SK-N-SH (cell line): ENCODE results near the gene MTUS2. TPM values are rescaled to one million over a fixed set of nuclear protein-coding genes. Genes with fewer than 3 reads are reported as not detected.
A peak's percentile ranks its signal among the peaks of the same experiment; 100 is the strongest.

Experiments
- CTCF ChIA-PET: fragments of 300-600, 350-600 bp; formaldehyde crosslinking; extraction: SDS; loops from one replicate; lab custom pipeline; 2021; lab: Yijun Ruan, JAX
- POLR2A ChIA-PET: fragments of 350-600 bp; sonication (Branson Sonifier 250); formaldehyde crosslinking; extraction: SDS; loops from one replicate; lab custom pipeline; 2020; ENCODE audit warnings: antibody characterized with exemption, inconsistent platforms; lab: Yijun Ruan, JAX
- DNase-seq: peaks from one replicate; pipeline ENCODE4 v3.0.0; 2012
- H2AFZ ChIP-seq: fragments of 200-600 bp; sonication (generic); 2 replicates; pipeline ENCODE4 v1.8.1; 2016; ENCODE audit warnings: antibody characterized with exemption, mild to moderate bottlenecking, low read depth
- H3F3A ChIP-seq: fragments of 200-600 bp; sonication (generic); replicated peaks from 2 replicates; pipeline ENCODE3; 2016; ENCODE audit warnings: antibody characterized with exemption, mild to moderate bottlenecking; ENCODE audit not compliant: insufficient read depth
- H3K27ac ChIP-seq, 2 experiments: fragments of 200-500 bp in 1 of 2; fragments of 200-600 bp in 1 of 2; sonication (Bioruptor generic) in 1 of 2; sonication (generic), shearing (Covaris generic) in 1 of 2; 2 replicates each; pipeline versions ENCODE4 v1.5.1 to v1.6.1; 2014 to 2016; ENCODE audit warnings: low read depth in 2 of 2, inconsistent platforms in 1 of 2, low read length in 1 of 2, mild to moderate bottlenecking in 1 of 2, mixed read lengths in 1 of 2
- H3K27me3 ChIP-seq: fragments of 200-600 bp; sonication (generic), shearing (Covaris generic); 2 replicates; pipeline ENCODE4 v1.6.1; 2016; ENCODE audit warnings: mixed run types; ENCODE audit not compliant: insufficient read depth
- H3K36me3 ChIP-seq, 2 experiments: fragments of 200-500 bp in 1 of 2; fragments of 200-600 bp in 1 of 2; sonication (Bioruptor generic) in 1 of 2; sonication (generic) in 1 of 2; replicated peaks in 1 of 2; 2 replicates each; pipeline versions ENCODE3 to v1.5.1; 2014 to 2016; ENCODE audit warnings: low read length in 1 of 2, mild to moderate bottlenecking in 1 of 2; ENCODE audit not compliant: insufficient read depth in 2 of 2, control insufficient read depth in 1 of 2
- H3K4me1 ChIP-seq, 2 experiments: fragments of 200-500 bp in 1 of 2; fragments of 200-600 bp in 1 of 2; sonication (Bioruptor generic) in 1 of 2; sonication (generic), shearing (Covaris generic) in 1 of 2; 2 replicates each; pipeline versions ENCODE4 v1.5.1 to v1.6.1; 2014 to 2016; ENCODE audit warnings: low read depth in 1 of 2, low read length in 1 of 2, mixed run types in 1 of 2; ENCODE audit not compliant: insufficient read depth in 2 of 2, control insufficient read depth in 1 of 2
- H3K4me2 ChIP-seq: fragments of 200-600 bp; sonication (generic), shearing (Covaris generic); 2 replicates; pipeline ENCODE4 v1.6.1; 2017; ENCODE audit warnings: mixed run types
- H3K4me3 ChIP-seq, 2 experiments: fragments of 200-500 bp in 1 of 2; fragments of 200-600 bp in 1 of 2; sonication (Bioruptor generic) in 1 of 2; sonication (generic), shearing (Covaris generic) in 1 of 2; 2 replicates each; pipeline versions ENCODE4 v1.5.1 to v1.8.1; 2014 to 2016; ENCODE audit warnings: low read depth in 2 of 2, inconsistent platforms in 1 of 2, low read length in 1 of 2, mild to moderate bottlenecking in 1 of 2, mixed read lengths in 1 of 2, moderate library complexity in 1 of 2
- H3K79me2 ChIP-seq: fragments of 200-600 bp; sonication (generic); 2 replicates; pipeline ENCODE4 v1.8.1; 2017; ENCODE audit warnings: mild to moderate bottlenecking; ENCODE audit not compliant: insufficient read depth
- H3K9ac ChIP-seq: fragments of 200-600 bp; sonication (generic); 2 replicates; pipeline ENCODE4 v1.6.1; 2017; ENCODE audit warnings: mixed run types
- H3K9me2 ChIP-seq: fragments of 200-600 bp; sonication (generic); 2 replicates; pipeline ENCODE4 v1.6.1; 2017; ENCODE audit warnings: mixed run types
- H3K9me3 ChIP-seq: fragments of 200-600 bp; sonication (generic); 2 replicates; pipeline ENCODE4 v1.6.1; 2017; ENCODE audit warnings: mixed run types, mild to moderate bottlenecking, moderate library complexity
- H4K20me1 ChIP-seq: fragments of 200-600 bp; sonication (generic); 2 replicates; pipeline ENCODE4 v1.6.1; 2017; ENCODE audit warnings: mild to moderate bottlenecking, mixed run types; ENCODE audit not compliant: insufficient read depth
- CHD2 ChIP-seq: fragments of 150-350 bp; IDR thresholded peaks from 2 replicates; pipeline ENCODE4 v1.6.1; 2018; ENCODE audit warnings: low read length; ENCODE audit not compliant: partially characterized antibody
- ELF1 ChIP-seq: IDR thresholded peaks from 2 replicates; pipeline ENCODE4 v1.4.0; 2012
- FOSL2 ChIP-seq: IDR thresholded peaks from 2 replicates; pipeline ENCODE4 v1.4.0; 2012; ENCODE audit warnings: low read depth, mild to moderate bottlenecking, moderate library complexity, borderline replicate concordance
- FOXM1 ChIP-seq: IDR thresholded peaks from 2 replicates; pipeline ENCODE4 v1.4.0; 2012; ENCODE audit warnings: low read depth, mild to moderate bottlenecking
- GATA2 ChIP-seq: sonication (generic); formaldehyde crosslinking; IDR thresholded peaks from 2 replicates; pipeline ENCODE4 v1.5.0; 2020; ENCODE audit warnings: mild to moderate bottlenecking, missing genetic modification reagents
- IRF3 ChIP-seq: fragments of 150-350 bp; IDR thresholded peaks from 2 replicates; pipeline ENCODE4 v1.6.1; 2016; ENCODE audit warnings: mild to moderate bottlenecking, low read depth, low read length
- MAX ChIP-seq: IDR thresholded peaks from 2 replicates; pipeline ENCODE4 v1.4.0; 2012; ENCODE audit warnings: low read depth
- MEF2A ChIP-seq: IDR thresholded peaks from 2 replicates; pipeline ENCODE4 v1.4.0; 2012; ENCODE audit warnings: low read depth, borderline replicate concordance
- MXI1 ChIP-seq: IDR thresholded peaks from 2 replicates; pipeline ENCODE4 v1.6.1; 2012; ENCODE audit warnings: mild to moderate bottlenecking, low read depth, low read length, improper control_type of control experiment
- NFIC ChIP-seq: IDR thresholded peaks from 2 replicates; pipeline ENCODE4 v1.4.0; 2012; ENCODE audit warnings: borderline replicate concordance
- PBX3 ChIP-seq: IDR thresholded peaks from 2 replicates; pipeline ENCODE4; 2012
- POLR2AphosphoS5 ChIP-seq: IDR thresholded peaks from 2 replicates; pipeline ENCODE4 v1.6.1; 2012; ENCODE audit warnings: low read depth, low read length
- REST ChIP-seq: IDR thresholded peaks from 2 replicates; pipeline ENCODE4 v1.6.1; 2012; ENCODE audit warnings: mild to moderate bottlenecking, low read depth, low read length, moderate library complexity
- RXRA ChIP-seq: IDR thresholded peaks from 2 replicates; pipeline ENCODE4 v1.4.0; 2012; ENCODE audit warnings: low read depth, mild to moderate bottlenecking, borderline replicate concordance
- TAF1 ChIP-seq: IDR thresholded peaks from 2 replicates; pipeline ENCODE4 v1.6.1; 2012; ENCODE audit warnings: low read depth, mild to moderate bottlenecking, low read length, moderate library complexity, borderline replicate concordance
- TCF12 ChIP-seq: IDR thresholded peaks from 2 replicates; pipeline ENCODE4 v1.4.0; 2012
- TEAD4 ChIP-seq: IDR thresholded peaks from 2 replicates; pipeline ENCODE4 v1.4.0; 2012; ENCODE audit warnings: mild to moderate bottlenecking, borderline replicate concordance; ENCODE audit not compliant: insufficient read depth
- ZBTB33 ChIP-seq: IDR thresholded peaks from 2 replicates; pipeline ENCODE4 v1.4.0; 2012; ENCODE audit warnings: low read depth, borderline replicate concordance
- WGBS: methylation state at CpG from one replicate; pipeline ENCODE4 v1.1.6; 2017; ENCODE audit warnings: low lambda C conversion rate; 5-methylcytosine and 5-hydroxymethylcytosine counted together
- polyA plus RNA-seq, 3 experiments: library from polyadenylated mRNA; depleted of rRNA; stranded (reverse); fragments of >200 nt; gene quantifications; 2 replicates each; pipeline ENCODE4 v1.2.3, GENCODE V29; 2012

The MTUS2 gene
- polyA plus RNA-seq, 1 of the 3 experiments (the other 2 are of a cell fraction), result 1.7 TPM

- peaks cover 2 to 4% of the 10 kb centered on the region in 2 experiments; a peak in 2 of 4 replicates for H3K4me1 ChIP-seq
- H4K20me1 ChIP-seq, result 0 out of 2 replicates have a peak, but pooled peaks cover 2% of the 10 kb centered on the region
- H3K9me3 ChIP-seq, result no peaks in the 10 kb centered on the region
- 93% methylated on average over 12 of the region's 32 CpGs for WGBS
- H3K79me2 ChIP-seq, result peaks cover 4% of the 10 kb centered on the region; the same call in 1 of the 2 replicates
- no peak overlapping the region for H2AFZ ChIP-seq
- no peak for DNase-seq
- CTCF ChIA-PET, result interaction anchor here (0.6 to 1.8 kb wide), 3 partner anchors 599 to 601 kb away, joined by 3 to 6 read pairs (median 3); no protein-coding TSS in a partner anchor
- no peak overlapping the region for H3K4me2 ChIP-seq
- POLR2A ChIA-PET, result no interaction called here
- no peak overlapping the region for H3K9ac ChIP-seq
- no peaks in the 10 kb centered on the region for H3K9me2 ChIP-seq
- H3K27me3 ChIP-seq, result no peaks in the 10 kb centered on the region
- H3K27ac ChIP-seq, result peak overlapping the region in 1 of 2 experiments; percentile 28; a peak in 2 of 4 replicates
- peaks cover 16 to 87% of the 10 kb centered on the region in 2 experiments for H3K36me3 ChIP-seq
- peaks cover 5% of the 10 kb centered on the region for H3F3A ChIP-seq
- TF ChIP-seq MEF2A (no peak), ZBTB33 (no peak), FOXM1 (no peak), PBX3 (no peak), MXI1 (no peak)
- no peak overlapping the region for H3K4me3 ChIP-seq
Measured at GRCh38 chr13:29513981-29514719, 694.0 kb downstream of the MTUS2 start.

- 65% methylated on average over 7 of the region's 13 CpGs for WGBS
- DNase-seq, result no peak
- no peak overlapping the region for H3K4me3 ChIP-seq
- H3K27ac ChIP-seq, result no peak overlapping the region
- peaks cover 0 to 4% of the 10 kb centered on the region in 2 experiments; a peak in 1 of 4 replicates for H3K4me1 ChIP-seq
- peaks cover 22 to 84% of the 10 kb centered on the region in 2 experiments for H3K36me3 ChIP-seq
- no peak overlapping the region for H2AFZ ChIP-seq
- H3K27me3 ChIP-seq, result no peaks in the 10 kb centered on the region
- POLR2A ChIA-PET, result no interaction called here
- H3K9me3 ChIP-seq, result no peaks in the 10 kb centered on the region
- H3K79me2 ChIP-seq, result peaks cover 4% of the 10 kb centered on the region; the same call in 1 of the 2 replicates
- H3F3A ChIP-seq, result peaks cover 5% of the 10 kb centered on the region
- no peak overlapping the region for H3K9ac ChIP-seq
- CTCF ChIA-PET, result interaction anchor here (0.6 kb wide), 2 partner anchors 25 to 232 kb away, joined by 3 read pairs; no protein-coding TSS in a partner anchor
- H3K4me2 ChIP-seq, result no peak overlapping the region
- H3K9me2 ChIP-seq, result no peaks in the 10 kb centered on the region
- 0 out of 2 replicates have a peak, but pooled peaks cover 2% of the 10 kb centered on the region for H4K20me1 ChIP-seq
- TF ChIP-seq TAF1 (no peak), NFIC (no peak), IRF3 (no peak), TCF12 (no peak), MXI1 (no peak), TEAD4 (no peak), RXRA (no peak), GATA2 (CRISPR knock-in tag) (no peak), ELF1 (no peak), CHD2 (no peak), REST (no peak), FOSL2 (no peak), MAX (no peak), POLR2AphosphoS5 (no peak)
Measured at GRCh38 chr13:29514720-29515310, 694.7 kb downstream of the MTUS2 start.
